ENCODE measurements around the gene OTOP1.
"Not testable (repeated sequence)": the region's sequence is repeated elsewhere in the genome, so short reads cannot be mapped to it uniquely, and the experiment has no call there.

DNA sequence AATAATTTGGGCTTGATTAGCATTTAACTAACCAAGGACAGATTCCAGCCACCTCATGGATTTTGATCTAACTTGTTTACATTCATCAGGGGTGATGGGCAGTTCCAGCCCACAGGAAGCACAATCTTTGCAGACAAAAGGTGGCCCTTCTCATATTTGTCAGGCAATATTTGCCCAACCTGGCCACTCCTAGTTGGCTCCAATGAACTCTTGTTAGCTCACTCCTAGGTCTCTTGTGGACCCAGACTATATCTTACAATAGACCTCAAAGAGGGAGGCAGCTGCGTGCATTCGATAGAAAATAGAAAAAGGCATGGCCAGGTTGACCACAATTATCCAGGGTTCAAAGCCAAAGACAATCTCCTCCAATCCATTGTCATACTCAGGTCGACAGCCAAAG, 38.2 kb downstream of the OTOP1 start:
- not testable (repeated sequence) for TF ChIP-seq EZH2 (IDR thresholded peaks at IDR 0.05; ENCODE audit: borderline replicate concordance, insufficient read depth, low read length, poor library complexity, severe bottlenecking); MXI1 (conservative IDR thresholded peaks at IDR 0.05; ENCODE audit: poor library complexity, severe bottlenecking); POLR2AphosphoS5 (IDR thresholded peaks at IDR 0.05); REST (IDR thresholded peaks at IDR 0.05; ENCODE audit: borderline replicate concordance); SMC3 (conservative IDR thresholded peaks at IDR 0.05; ENCODE audit: poor library complexity); EP300 (conservative IDR thresholded peaks at IDR 0.05; ENCODE audit: poor library complexity, severe bottlenecking)
- TF ChIP-seq, protein P1, sequence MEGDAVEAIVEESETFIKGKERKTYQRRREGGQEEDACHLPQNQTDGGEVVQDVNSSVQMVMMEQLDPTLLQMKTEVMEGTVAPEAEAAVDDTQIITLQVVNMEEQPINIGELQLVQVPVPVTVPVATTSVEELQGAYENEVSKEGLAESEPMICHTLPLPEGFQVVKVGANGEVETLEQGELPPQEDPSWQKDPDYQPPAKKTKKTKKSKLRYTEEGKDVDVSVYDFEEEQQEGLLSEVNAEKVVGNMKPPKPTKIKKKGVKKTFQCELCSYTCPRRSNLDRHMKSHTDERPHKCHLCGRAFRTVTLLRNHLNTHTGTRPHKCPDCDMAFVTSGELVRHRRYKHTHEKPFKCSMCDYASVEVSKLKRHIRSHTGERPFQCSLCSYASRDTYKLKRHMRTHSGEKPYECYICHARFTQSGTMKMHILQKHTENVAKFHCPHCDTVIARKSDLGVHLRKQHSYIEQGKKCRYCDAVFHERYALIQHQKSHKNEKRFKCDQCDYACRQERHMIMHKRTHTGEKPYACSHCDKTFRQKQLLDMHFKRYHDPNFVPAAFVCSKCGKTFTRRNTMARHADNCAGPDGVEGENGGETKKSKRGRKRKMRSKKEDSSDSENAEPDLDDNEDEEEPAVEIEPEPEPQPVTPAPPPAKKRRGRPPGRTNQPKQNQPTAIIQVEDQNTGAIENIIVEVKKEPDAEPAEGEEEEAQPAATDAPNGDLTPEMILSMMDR (IDR thresholded peaks at IDR 0.05; ENCODE audit: poor library complexity, severe bottlenecking) = not testable (repeated sequence)

Data from neural cell (in vitro differentiated cells).